Liver (tissue), 9 donors: ENCODE results near the gene CUBN. TPM values are rescaled to one million over a fixed set of nuclear protein-coding genes. Genes with fewer than 3 reads are reported as not detected.

Experiments
- DNase-seq: peaks from one replicate; pipeline ENCODE4 v3.0.0-alpha.2; 2017; ENCODE audit warnings: low spot score
- H3K27ac ChIP-seq, 2 donors: one replicate each; pipeline ENCODE4 v1.7.0; 2013; ENCODE audit warnings: inconsistent platforms in 2 of 2, low read length in 2 of 2, control low read depth in 1 of 2, low read depth in 1 of 2, mild to moderate bottlenecking in 1 of 2
- H3K27me3 ChIP-seq, 4 donors: one replicate each; pipeline versions ENCODE4 v1.6.1 to v1.7.0; 2013; ENCODE audit warnings: low read length in 3 of 4, inconsistent platforms in 1 of 4, mild to moderate bottlenecking in 1 of 4, moderate library complexity in 1 of 4; ENCODE audit not compliant: control insufficient read depth in 4 of 4, insufficient read depth in 4 of 4
- H3K36me3 ChIP-seq, 4 donors: one replicate each; pipeline versions ENCODE4 v1.6.1 to v1.7.0; 2013; ENCODE audit warnings: low read length in 3 of 4, mild to moderate bottlenecking in 3 of 4, low read depth in 1 of 4, moderate library complexity in 1 of 4; ENCODE audit not compliant: control insufficient read depth in 4 of 4, insufficient read depth in 3 of 4
- H3K4me1 ChIP-seq, 4 donors: one replicate each; pipeline versions ENCODE4 v1.6.1 to v1.7.0; 2013; ENCODE audit warnings: low read length in 3 of 4, mild to moderate bottlenecking in 3 of 4, moderate library complexity in 1 of 4; ENCODE audit not compliant: control insufficient read depth in 4 of 4, insufficient read depth in 4 of 4
- H3K4me3 ChIP-seq, 3 donors: one replicate each; pipeline versions ENCODE4 v1.6.1 to v1.7.0; 2013; ENCODE audit warnings: low read length in 3 of 3, control low read depth in 1 of 3, low read depth in 1 of 3, mild to moderate bottlenecking in 1 of 3
- H3K9ac ChIP-seq, 2 donors: one replicate each; pipeline ENCODE4 v1.7.0; 2013; ENCODE audit warnings: low read length in 2 of 2, mild to moderate bottlenecking in 2 of 2, moderate library complexity in 2 of 2, control low read depth in 1 of 2, low read depth in 1 of 2
- H3K9me3 ChIP-seq, 4 donors: one replicate each; pipeline versions ENCODE4 v1.6.1 to v1.7.0; 2013; ENCODE audit warnings: low read length in 3 of 4; ENCODE audit not compliant: control insufficient read depth in 4 of 4
- EGR1 ChIP-seq, 2 donors: IDR thresholded peaks; 2 replicates each; pipeline ENCODE4 v1.6.1; 2016 to 2018; ENCODE audit warnings: antibody characterized with exemption in 2 of 2, low read depth in 2 of 2
- FOXA1 ChIP-seq: IDR thresholded peaks from 2 replicates; pipeline ENCODE4 v1.6.1; 2016; ENCODE audit warnings: antibody characterized with exemption
- FOXA2 ChIP-seq: IDR thresholded peaks from 2 replicates; pipeline ENCODE4 v1.6.1; 2016; ENCODE audit warnings: antibody characterized with exemption
- GABPA ChIP-seq, 2 donors: IDR thresholded peaks in 1 of 2; conservative IDR thresholded peaks in 1 of 2; 2 replicates each; pipeline ENCODE4 v1.6.1; 2016; ENCODE audit warnings: antibody characterized with exemption in 2 of 2, mild to moderate bottlenecking in 1 of 2, moderate library complexity in 1 of 2
- HNF4A ChIP-seq, 2 donors: conservative IDR thresholded peaks; 2 replicates each; pipeline ENCODE4 v1.6.1; 2016; ENCODE audit warnings: antibody characterized with exemption in 2 of 2, mild to moderate bottlenecking in 2 of 2
- HNF4G ChIP-seq: IDR thresholded peaks from 2 replicates; pipeline ENCODE4 v1.6.1; 2016; ENCODE audit warnings: antibody characterized with exemption
- JUND ChIP-seq, 2 donors: IDR thresholded peaks; 2 replicates each; pipeline ENCODE4 v1.6.1; 2016; ENCODE audit warnings: antibody characterized with exemption in 2 of 2
- NR2F2 ChIP-seq: IDR thresholded peaks from 2 replicates; pipeline ENCODE4 v1.6.1; 2016; ENCODE audit warnings: antibody characterized with exemption
- RAD21 ChIP-seq, 2 donors: IDR thresholded peaks; 2 replicates each; pipeline ENCODE4 v1.6.1; 2016; ENCODE audit warnings: antibody characterized with exemption in 2 of 2, mild to moderate bottlenecking in 2 of 2
- RXRA ChIP-seq, 2 donors: IDR thresholded peaks; 2 replicates each; pipeline ENCODE4 v1.6.1; 2017 to 2018; ENCODE audit warnings: antibody characterized with exemption in 2 of 2, mild to moderate bottlenecking in 1 of 2
- SP1 ChIP-seq: IDR thresholded peaks from 2 replicates; pipeline ENCODE4 v1.6.1; 2018; ENCODE audit warnings: antibody characterized with exemption, mild to moderate bottlenecking
- YY1 ChIP-seq: IDR thresholded peaks from 2 replicates; pipeline ENCODE4 v1.6.1; 2016; ENCODE audit warnings: antibody characterized with exemption, mild to moderate bottlenecking
- WGBS: extraction: QIAGEN DNeasy Blood & Tissue Kit; methylation state at CpG from one replicate; pipeline ENCODE4 v1.1.7; 2013; 5-methylcytosine and 5-hydroxymethylcytosine counted together
- polyA plus RNA-seq, 2 donors: library from polyadenylated mRNA; stranded (reverse) in 1 of 2; unstranded in 1 of 2; fragments of 200-250 nt in 1 of 2; fragments of >200 nt in 1 of 2; fragmentation: Nextera tagmentation in 1 of 2; extraction: Ambion mirVana in 1 of 2; gene quantifications; one replicate each; pipeline versions ENCODE4 v1.2.1 to v1.2.3, GENCODE V29; 2013 to 2015
- total RNA-seq, 2 donors: library from RNA; depleted of rRNA; stranded (reverse); fragments of >200 nt; gene quantifications; one replicate each; pipeline ENCODE4 v1.2.3, GENCODE V29; 2014
- TF ChIP-seq, protein P1 (sequence below): IDR thresholded peaks from 2 replicates; pipeline ENCODE4 v1.6.1; 2016; ENCODE audit warnings: antibody characterized with exemption
- TF ChIP-seq, protein P2 (sequence below): IDR thresholded peaks from 2 replicates; pipeline ENCODE4 v1.6.1; 2016; ENCODE audit warnings: antibody characterized with exemption
- TF ChIP-seq, protein P3 (sequence below): IDR thresholded peaks from 2 replicates; pipeline ENCODE4 v1.6.1; 2016; ENCODE audit warnings: antibody characterized with exemption, mild to moderate bottlenecking
- TF ChIP-seq, protein P4 (sequence below): fragments of 150-350 bp; IDR thresholded peaks from 2 replicates; pipeline ENCODE4 v1.5.1; 2017; ENCODE audit warnings: improper control_type of control experiment, low read depth, low read length; ENCODE audit not compliant: missing input control
- donor health status: healthy.
- donor health status: healthy.
- donor health status: healthy.
- donor health status: healthy.
- donor health status: healthy.

Gene CUBN
- total and polyA plus RNA-seq, 4 donors: 0.01 to 0.67 (median 0.30) TPM

DNA sequence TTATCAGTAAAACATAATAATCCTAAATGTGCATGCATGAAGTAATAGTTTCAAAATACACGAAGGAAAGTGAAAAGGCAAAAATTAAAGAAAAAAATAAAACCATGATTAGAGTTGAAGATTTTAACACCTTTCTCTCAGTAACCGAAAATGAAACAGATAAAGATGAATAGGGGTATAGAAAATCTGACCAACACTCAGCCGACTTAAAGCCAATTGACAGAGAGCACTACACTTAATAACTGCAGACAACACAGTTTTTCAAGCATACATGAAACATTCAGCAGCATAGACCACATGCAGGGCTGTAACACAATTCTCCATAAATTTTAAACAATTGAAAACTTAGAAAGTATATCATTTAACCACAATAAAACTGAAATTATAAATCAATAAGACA lies 76.1 kb downstream of the CUBN start:
- H3K9ac ChIP-seq: no peak overlapping the region
- TF ChIP-seq, protein P1, sequence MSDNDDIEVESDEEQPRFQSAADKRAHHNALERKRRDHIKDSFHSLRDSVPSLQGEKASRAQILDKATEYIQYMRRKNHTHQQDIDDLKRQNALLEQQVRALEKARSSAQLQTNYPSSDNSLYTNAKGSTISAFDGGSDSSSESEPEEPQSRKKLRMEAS: no peak
- 86% methylated on average over 3 of the region's 3 CpGs for WGBS

DNA sequence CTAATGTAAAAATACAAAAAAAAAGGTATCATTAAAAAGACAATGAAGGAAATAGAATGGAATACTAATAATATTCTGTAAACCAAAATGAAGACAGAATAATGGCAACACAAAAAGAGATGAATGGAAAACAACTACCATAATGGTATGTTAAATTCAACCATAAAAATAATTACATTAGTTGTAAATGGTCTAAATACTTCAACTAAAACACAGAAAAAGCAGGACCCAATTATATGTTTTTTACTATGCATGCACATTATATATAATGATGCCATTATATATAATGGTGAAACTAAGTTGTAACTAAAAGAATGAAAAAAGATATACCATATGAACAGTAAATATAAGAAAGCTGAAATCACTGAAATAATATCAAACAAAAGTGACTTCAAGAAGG lies 76.5 kb downstream of the CUBN start:
- Histone ChIP-seq H3K27me3 (no peaks in the 10 kb centered on the region), H3K4me3 (no peak overlapping the region), H3K9ac (no peak overlapping the region), H3K36me3 (no peaks in the 10 kb centered on the region), H3K27ac (no peak overlapping the region), H3K4me1 (no peaks in the 10 kb centered on the region), H3K9me3 (no peaks in the 10 kb centered on the region)
- TF ChIP-seq HNF4A (conservative IDR thresholded peaks at IDR 0.05): no peak
- TF ChIP-seq GABPA (IDR thresholded peaks at IDR 0.05 in 1 of 2, conservative IDR thresholded peaks at IDR 0.05 in 1 of 2): no peak
- TF ChIP-seq YY1: no peak
- no peak for TF ChIP-seq HNF4G
- no peak for TF ChIP-seq FOXA1
- TF ChIP-seq RAD21 (IDR thresholded peaks at IDR 0.05): no peak
- TF ChIP-seq, protein P2, sequence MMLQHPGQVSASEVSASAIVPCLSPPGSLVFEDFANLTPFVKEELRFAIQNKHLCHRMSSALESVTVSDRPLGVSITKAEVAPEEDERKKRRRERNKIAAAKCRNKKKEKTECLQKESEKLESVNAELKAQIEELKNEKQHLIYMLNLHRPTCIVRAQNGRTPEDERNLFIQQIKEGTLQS: no peak
- TF ChIP-seq SP1: no peak
- no peak for TF ChIP-seq NR2F2
- TF ChIP-seq, protein P3, sequence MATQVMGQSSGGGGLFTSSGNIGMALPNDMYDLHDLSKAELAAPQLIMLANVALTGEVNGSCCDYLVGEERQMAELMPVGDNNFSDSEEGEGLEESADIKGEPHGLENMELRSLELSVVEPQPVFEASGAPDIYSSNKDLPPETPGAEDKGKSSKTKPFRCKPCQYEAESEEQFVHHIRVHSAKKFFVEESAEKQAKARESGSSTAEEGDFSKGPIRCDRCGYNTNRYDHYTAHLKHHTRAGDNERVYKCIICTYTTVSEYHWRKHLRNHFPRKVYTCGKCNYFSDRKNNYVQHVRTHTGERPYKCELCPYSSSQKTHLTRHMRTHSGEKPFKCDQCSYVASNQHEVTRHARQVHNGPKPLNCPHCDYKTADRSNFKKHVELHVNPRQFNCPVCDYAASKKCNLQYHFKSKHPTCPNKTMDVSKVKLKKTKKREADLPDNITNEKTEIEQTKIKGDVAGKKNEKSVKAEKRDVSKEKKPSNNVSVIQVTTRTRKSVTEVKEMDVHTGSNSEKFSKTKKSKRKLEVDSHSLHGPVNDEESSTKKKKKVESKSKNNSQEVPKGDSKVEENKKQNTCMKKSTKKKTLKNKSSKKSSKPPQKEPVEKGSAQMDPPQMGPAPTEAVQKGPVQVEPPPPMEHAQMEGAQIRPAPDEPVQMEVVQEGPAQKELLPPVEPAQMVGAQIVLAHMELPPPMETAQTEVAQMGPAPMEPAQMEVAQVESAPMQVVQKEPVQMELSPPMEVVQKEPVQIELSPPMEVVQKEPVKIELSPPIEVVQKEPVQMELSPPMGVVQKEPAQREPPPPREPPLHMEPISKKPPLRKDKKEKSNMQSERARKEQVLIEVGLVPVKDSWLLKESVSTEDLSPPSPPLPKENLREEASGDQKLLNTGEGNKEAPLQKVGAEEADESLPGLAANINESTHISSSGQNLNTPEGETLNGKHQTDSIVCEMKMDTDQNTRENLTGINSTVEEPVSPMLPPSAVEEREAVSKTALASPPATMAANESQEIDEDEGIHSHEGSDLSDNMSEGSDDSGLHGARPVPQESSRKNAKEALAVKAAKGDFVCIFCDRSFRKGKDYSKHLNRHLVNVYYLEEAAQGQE: no peak
- TF ChIP-seq RXRA (IDR thresholded peaks at IDR 0.05): no peak
- TF ChIP-seq, protein P4, sequence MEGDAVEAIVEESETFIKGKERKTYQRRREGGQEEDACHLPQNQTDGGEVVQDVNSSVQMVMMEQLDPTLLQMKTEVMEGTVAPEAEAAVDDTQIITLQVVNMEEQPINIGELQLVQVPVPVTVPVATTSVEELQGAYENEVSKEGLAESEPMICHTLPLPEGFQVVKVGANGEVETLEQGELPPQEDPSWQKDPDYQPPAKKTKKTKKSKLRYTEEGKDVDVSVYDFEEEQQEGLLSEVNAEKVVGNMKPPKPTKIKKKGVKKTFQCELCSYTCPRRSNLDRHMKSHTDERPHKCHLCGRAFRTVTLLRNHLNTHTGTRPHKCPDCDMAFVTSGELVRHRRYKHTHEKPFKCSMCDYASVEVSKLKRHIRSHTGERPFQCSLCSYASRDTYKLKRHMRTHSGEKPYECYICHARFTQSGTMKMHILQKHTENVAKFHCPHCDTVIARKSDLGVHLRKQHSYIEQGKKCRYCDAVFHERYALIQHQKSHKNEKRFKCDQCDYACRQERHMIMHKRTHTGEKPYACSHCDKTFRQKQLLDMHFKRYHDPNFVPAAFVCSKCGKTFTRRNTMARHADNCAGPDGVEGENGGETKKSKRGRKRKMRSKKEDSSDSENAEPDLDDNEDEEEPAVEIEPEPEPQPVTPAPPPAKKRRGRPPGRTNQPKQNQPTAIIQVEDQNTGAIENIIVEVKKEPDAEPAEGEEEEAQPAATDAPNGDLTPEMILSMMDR: no peak
- DNase-seq: no peak

More for the DNA sequence above, 76.1 kb downstream of the CUBN start:
- no peaks in the 10 kb centered on the region for H3K9me3 ChIP-seq
- no peaks in the 10 kb centered on the region for H3K36me3 ChIP-seq
- DNase-seq: no peak
- no peaks in the 10 kb centered on the region for H3K27me3 ChIP-seq
- H3K27ac ChIP-seq: no peak overlapping the region
- no peaks in the 10 kb centered on the region for H3K4me1 ChIP-seq
- H3K4me3 ChIP-seq: no peak overlapping the region

DNA sequence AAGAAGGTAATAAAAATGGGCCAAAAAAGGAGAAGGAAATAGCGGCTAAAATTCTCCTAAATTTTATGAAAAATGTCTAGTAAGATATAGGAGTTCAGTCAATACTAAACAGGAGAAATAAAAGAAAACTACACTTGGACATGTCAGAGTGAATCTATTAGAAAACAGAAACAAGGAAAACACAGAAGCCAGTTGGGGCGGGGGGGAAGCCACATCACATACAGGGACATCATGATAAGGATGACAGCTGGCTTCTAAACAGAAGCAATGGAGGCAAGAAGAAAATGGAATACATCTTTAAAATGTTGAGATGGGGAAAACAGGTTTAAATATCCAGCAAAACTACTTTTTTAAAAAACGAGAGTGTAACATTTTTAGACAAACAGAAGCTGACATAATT lies 77.8 kb downstream of the CUBN start:
- Histone ChIP-seq H3K4me3 (no peak overlapping the region), H3K9me3 (no peaks in the 10 kb centered on the region), H3K27me3 (no peaks in the 10 kb centered on the region), H3K27ac (no peak overlapping the region), H3K9ac (no peak overlapping the region), H3K4me1 (no peaks in the 10 kb centered on the region), H3K36me3 (no peaks in the 10 kb centered on the region)
- DNase-seq: no peak
- 88% methylated on average over 3 of the region's 3 CpGs for WGBS
- TF ChIP-seq RAD21 (IDR thresholded peaks at IDR 0.05): no peak
- TF ChIP-seq, protein P4: no peak
- TF ChIP-seq, protein P2: no peak
- TF ChIP-seq, protein P1: no peak
- TF ChIP-seq YY1: no peak
- TF ChIP-seq JUND (IDR thresholded peaks at IDR 0.05): no peak
- no peak for TF ChIP-seq HNF4G
- no peak for TF ChIP-seq FOXA2
- TF ChIP-seq EGR1 (IDR thresholded peaks at IDR 0.05; ENCODE audit: low read depth in 2 of 2): no peak
- no peak for TF ChIP-seq GABPA (IDR thresholded peaks at IDR 0.05 in 1 of 2, conservative IDR thresholded peaks at IDR 0.05 in 1 of 2)
- TF ChIP-seq HNF4A (conservative IDR thresholded peaks at IDR 0.05): no peak
